ENCODE data around the gene SMYD3.

GRCh38 chr1:246012341-246012740 is 494.7 kb downstream of the SMYD3 start:
- peak; percentile 46 to 75 (median 60) for TF ChIP-seq CTCF (IDR thresholded peaks at IDR 0.05)
- no peak for TF ChIP-seq POLR2A (IDR thresholded peaks at IDR 0.05)

All from heart left ventricle (tissue), 13 donors.